ENCODE data around the gene ITGBL1.

Gene ITGBL1

GRCh38 chr13:101450749-101451130 lies 1.7 kb upstream of the ITGBL1 start:
- TF ChIP-seq, protein P1, sequence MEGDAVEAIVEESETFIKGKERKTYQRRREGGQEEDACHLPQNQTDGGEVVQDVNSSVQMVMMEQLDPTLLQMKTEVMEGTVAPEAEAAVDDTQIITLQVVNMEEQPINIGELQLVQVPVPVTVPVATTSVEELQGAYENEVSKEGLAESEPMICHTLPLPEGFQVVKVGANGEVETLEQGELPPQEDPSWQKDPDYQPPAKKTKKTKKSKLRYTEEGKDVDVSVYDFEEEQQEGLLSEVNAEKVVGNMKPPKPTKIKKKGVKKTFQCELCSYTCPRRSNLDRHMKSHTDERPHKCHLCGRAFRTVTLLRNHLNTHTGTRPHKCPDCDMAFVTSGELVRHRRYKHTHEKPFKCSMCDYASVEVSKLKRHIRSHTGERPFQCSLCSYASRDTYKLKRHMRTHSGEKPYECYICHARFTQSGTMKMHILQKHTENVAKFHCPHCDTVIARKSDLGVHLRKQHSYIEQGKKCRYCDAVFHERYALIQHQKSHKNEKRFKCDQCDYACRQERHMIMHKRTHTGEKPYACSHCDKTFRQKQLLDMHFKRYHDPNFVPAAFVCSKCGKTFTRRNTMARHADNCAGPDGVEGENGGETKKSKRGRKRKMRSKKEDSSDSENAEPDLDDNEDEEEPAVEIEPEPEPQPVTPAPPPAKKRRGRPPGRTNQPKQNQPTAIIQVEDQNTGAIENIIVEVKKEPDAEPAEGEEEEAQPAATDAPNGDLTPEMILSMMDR (IDR thresholded peaks at IDR 0.05; ENCODE audit: poor library complexity, severe bottlenecking): no peak
- Histone ChIP-seq H3K4me1 (ENCODE audit: insufficient read depth, poor library complexity, severe bottlenecking) (peaks cover 58% of the 10 kb centered on the region), H3K36me3 (ENCODE audit: low read depth) (no peaks in the 10 kb centered on the region; the same call in 1 of the 2 replicates), H3K27me3 (ENCODE audit: insufficient read depth, poor library complexity, severe bottlenecking) (no peaks in the 10 kb centered on the region), H3K4me3 (ENCODE audit: severe bottlenecking) (no peak overlapping the region), H3K9me3 (ENCODE audit: severe bottlenecking) (no peaks in the 10 kb centered on the region), H3K27ac (ENCODE audit: poor library complexity, severe bottlenecking) (peak overlapping the region; percentile 98)
- peak; percentile 2 for ATAC-seq (ENCODE audit: low read depth)
- no peak for DNase-seq (ENCODE audit: low spot score)

- H3K36me3 ChIP-seq (ENCODE audit: low read depth): no peaks in the 10 kb centered on the region; the same call in 1 of the 2 replicates
- DNase-seq (ENCODE audit: low spot score): no peak
- ATAC-seq (ENCODE audit: low read depth): no peak
- TF ChIP-seq, protein P1 (IDR thresholded peaks at IDR 0.05; ENCODE audit: poor library complexity, severe bottlenecking): no peak
- peaks cover 65% of the 10 kb centered on the region for H3K4me1 ChIP-seq (ENCODE audit: insufficient read depth, poor library complexity, severe bottlenecking)
- H3K4me3 ChIP-seq (ENCODE audit: severe bottlenecking): no peak overlapping the region
- peak overlapping the region; percentile 98 for H3K27ac ChIP-seq (ENCODE audit: poor library complexity, severe bottlenecking)
- no peaks in the 10 kb centered on the region for H3K9me3 ChIP-seq (ENCODE audit: severe bottlenecking)
- no peaks in the 10 kb centered on the region for H3K27me3 ChIP-seq (ENCODE audit: insufficient read depth, poor library complexity, severe bottlenecking)
Measured at GRCh38 chr13:101451641-101452040, 834 bp upstream of the ITGBL1 start.

GRCh38 chr13:101453784-101454201 lies 1.3 kb downstream of the ITGBL1 start:
- peaks cover 64% of the 10 kb centered on the region for H3K4me1 ChIP-seq (ENCODE audit: insufficient read depth, poor library complexity, severe bottlenecking)
- H3K27me3 ChIP-seq (ENCODE audit: insufficient read depth, poor library complexity, severe bottlenecking): no peaks in the 10 kb centered on the region
- DNase-seq (ENCODE audit: low spot score) (peak; percentile 69), ATAC-seq (ENCODE audit: low read depth) (no peak)
- H3K27ac ChIP-seq (ENCODE audit: poor library complexity, severe bottlenecking): peak overlapping the region; percentile 98
- H3K36me3 ChIP-seq (ENCODE audit: low read depth): no peaks in the 10 kb centered on the region; the same call in 1 of the 2 replicates
- TF ChIP-seq, protein P1 (IDR thresholded peaks at IDR 0.05; ENCODE audit: poor library complexity, severe bottlenecking): peak; percentile 40
- H3K4me3 ChIP-seq (ENCODE audit: severe bottlenecking): peak overlapping the region; percentile 6
- no peaks in the 10 kb centered on the region for H3K9me3 ChIP-seq (ENCODE audit: severe bottlenecking)

- Histone ChIP-seq H3K4me1 (ENCODE audit: insufficient read depth, poor library complexity, severe bottlenecking) (peaks cover 55% of the 10 kb centered on the region), H3K27ac (ENCODE audit: poor library complexity, severe bottlenecking) (peak overlapping the region; percentile 98), H3K27me3 (ENCODE audit: insufficient read depth, poor library complexity, severe bottlenecking) (no peaks in the 10 kb centered on the region), H3K36me3 (ENCODE audit: low read depth) (no peaks in the 10 kb centered on the region), H3K4me3 (ENCODE audit: severe bottlenecking) (no peak overlapping the region), H3K9me3 (ENCODE audit: severe bottlenecking) (no peaks in the 10 kb centered on the region)
- TF ChIP-seq, protein P1 (IDR thresholded peaks at IDR 0.05; ENCODE audit: poor library complexity, severe bottlenecking): no peak
- DNase-seq (ENCODE audit: low spot score) (no peak), ATAC-seq (ENCODE audit: low read depth) (peak; percentile 48)
Measured at GRCh38 chr13:101454767-101455166, 2.3 kb downstream of the ITGBL1 start.

DNA sequence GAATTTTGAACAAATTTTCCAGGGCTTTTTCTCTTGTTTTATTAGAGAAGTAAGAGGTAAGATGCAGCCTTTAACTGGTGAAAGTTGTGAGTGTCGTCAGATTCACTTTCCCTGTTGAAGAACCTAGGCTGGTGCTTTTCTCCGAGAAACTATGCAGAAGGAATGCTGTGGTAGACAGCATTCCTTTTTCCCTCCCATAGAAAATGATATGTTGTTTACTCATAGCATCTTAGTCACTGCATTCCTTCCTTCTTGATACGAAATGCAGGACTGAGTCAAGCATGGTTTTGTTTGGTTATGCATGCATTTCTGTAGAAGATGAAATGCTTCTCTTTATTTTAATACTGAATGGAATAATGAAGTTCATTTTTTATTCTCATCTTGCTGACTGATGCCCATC lies 3.4 kb downstream of the ITGBL1 start:
- no peak overlapping the region for H3K4me3 ChIP-seq (ENCODE audit: severe bottlenecking)

More for the DNA sequence above, 3.4 kb downstream of the ITGBL1 start:
- peak overlapping the region; percentile 98 for H3K27ac ChIP-seq (ENCODE audit: poor library complexity, severe bottlenecking)
- H3K4me1 ChIP-seq (ENCODE audit: insufficient read depth, poor library complexity, severe bottlenecking): peaks cover 46% of the 10 kb centered on the region
- DNase-seq (ENCODE audit: low spot score) (no peak), ATAC-seq (ENCODE audit: low read depth) (peak; percentile 81)
- no peaks in the 10 kb centered on the region for H3K36me3 ChIP-seq (ENCODE audit: low read depth)
- no peaks in the 10 kb centered on the region for H3K27me3 ChIP-seq (ENCODE audit: insufficient read depth, poor library complexity, severe bottlenecking)
- H3K9me3 ChIP-seq (ENCODE audit: severe bottlenecking): no peaks in the 10 kb centered on the region
- TF ChIP-seq, protein P1 (IDR thresholded peaks at IDR 0.05; ENCODE audit: poor library complexity, severe bottlenecking): no peak
